ENCODE measurements around the gene TFRC.
"Not testable (repeated sequence)": the region's sequence is repeated elsewhere in the genome, so short reads cannot be mapped to it uniquely, and the experiment has no call there.

TFRC gene

GRCh38 chr3:196047391-196048030, 34.4 kb downstream of the TFRC start:
- no peak for DNase-seq

- no peak for DNase-seq
These were observed 37.4 kb downstream of the TFRC start for GRCh38 chr3:196044513-196044912.

- DNase-seq, result no peak
These were observed 39.2 kb downstream of the TFRC start for GRCh38 chr3:196042673-196043072.

- no peak for DNase-seq
These were observed 42.5 kb downstream of the TFRC start for GRCh38 chr3:196039359-196039758.

GRCh38 chr3:196026059-196026458, 55.8 kb downstream of the TFRC start:
- DNase-seq, result not testable (repeated sequence)

GRCh38 chr3:196024968-196025367, 56.9 kb downstream of the TFRC start:
- DNase-seq, result no peak

- no peak for DNase-seq
These were observed 57.9 kb downstream of the TFRC start for GRCh38 chr3:196023947-196024346.

- DNase-seq, result not testable (repeated sequence)
These were observed 59.4 kb downstream of the TFRC start for GRCh38 chr3:196022499-196022878.

GRCh38 chr3:196020373-196020772, 61.5 kb downstream of the TFRC start:
- no peak for DNase-seq

- DNase-seq, result not testable (repeated sequence)
These were observed 62.3 kb downstream of the TFRC start for GRCh38 chr3:196019576-196019975.

- DNase-seq, result not testable (repeated sequence)
These were observed 63.7 kb downstream of the TFRC start for GRCh38 chr3:196018159-196018558.

- DNase-seq, result no peak
These were observed 65.4 kb downstream of the TFRC start for GRCh38 chr3:196016485-196016884.

- DNase-seq, result no peak
These were observed 65.8 kb downstream of the TFRC start for GRCh38 chr3:196016059-196016458.

- no peak for DNase-seq
These were observed 68.1 kb downstream of the TFRC start for GRCh38 chr3:196013587-196014487.

GRCh38 chr3:196012941-196013476, 68.9 kb downstream of the TFRC start:
- no peak for DNase-seq

GRCh38 chr3:196012481-196012880, 69.4 kb downstream of the TFRC start:
- no peak for DNase-seq

GRCh38 chr3:196009456-196009855, 72.4 kb downstream of the TFRC start:
- DNase-seq, result no peak

GRCh38 chr3:196008929-196009328, 73.0 kb downstream of the TFRC start:
- no peak for DNase-seq

- DNase-seq, result no peak
These were observed 73.5 kb downstream of the TFRC start for GRCh38 chr3:196008387-196008786.

- DNase-seq, result no peak
These were observed 74.0 kb downstream of the TFRC start for GRCh38 chr3:196007744-196008335.

GRCh38 chr3:196005338-196005737, 76.6 kb downstream of the TFRC start:
- not testable (repeated sequence) for DNase-seq

GRCh38 chr3:196004359-196005052, 77.4 kb downstream of the TFRC start:
- DNase-seq, result not testable (repeated sequence)

GRCh38 chr3:196003611-196004010, 78.3 kb downstream of the TFRC start:
- no peak for DNase-seq
